GM19468 (cell line): ENCODE data around the gene DIMT1.
A peak's percentile ranks its signal among the peaks of the same experiment; 100 is the strongest.

ENCODE experiments used
- ATAC-seq: cut with Tn5 transposase; IDR thresholded peaks from one replicate; pipeline ENCODE4 v1.9.1; 2021; ENCODE audit warnings: mild to moderate bottlenecking, moderate library complexity, moderate number of reproducible peaks; ENCODE audit not compliant: unreplicated experiment; ENCODE audit errors: extremely low read depth

Gene DIMT1

DNA sequence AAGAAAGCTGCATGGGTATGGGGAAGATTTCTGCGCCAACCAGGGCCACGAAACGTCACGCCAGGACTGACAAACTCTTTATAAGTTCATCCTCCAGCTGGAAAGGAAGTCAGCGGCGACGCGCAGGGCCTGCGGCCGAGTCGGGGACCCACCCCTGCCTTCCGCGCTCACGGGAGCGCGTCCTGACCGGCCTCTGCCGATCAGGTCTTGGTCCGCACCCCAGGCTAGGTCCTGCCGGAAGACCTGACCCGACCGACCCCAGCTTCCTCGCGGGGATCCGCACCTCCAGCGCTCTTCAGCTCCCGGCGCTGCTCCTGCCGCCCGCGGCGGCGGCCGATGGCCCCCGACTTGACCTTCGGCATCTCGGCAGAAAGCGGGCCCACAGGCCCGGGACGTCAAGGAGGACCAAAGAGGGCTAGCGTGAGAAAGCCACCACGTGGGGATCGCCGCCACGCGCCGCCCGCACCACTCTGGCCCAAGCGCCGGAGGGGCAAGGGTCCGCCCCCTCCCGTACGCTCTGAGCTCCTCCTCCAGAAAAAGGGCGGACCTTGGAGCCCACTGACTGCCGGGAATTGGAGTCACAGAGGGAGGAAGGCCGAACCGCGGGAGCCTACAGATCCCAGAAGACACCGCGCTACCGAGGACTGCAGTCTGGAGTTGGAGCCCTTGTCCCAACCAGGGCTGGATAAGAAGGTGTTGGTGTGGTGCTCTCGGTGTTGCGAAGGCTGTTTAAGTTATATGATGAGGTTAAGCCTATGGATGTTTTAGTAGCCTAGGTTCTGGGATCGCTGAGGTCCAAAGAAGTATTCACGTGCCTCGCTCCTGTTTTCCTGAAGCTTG lies at the start of gene DIMT1:
DIMT1 (minus strand) TSS at position 495 of the 840 bp plus-strand sequence; CDS start at position 362, 133 bp downstream.
- peak; percentile 96 for ATAC-seq

DNA sequence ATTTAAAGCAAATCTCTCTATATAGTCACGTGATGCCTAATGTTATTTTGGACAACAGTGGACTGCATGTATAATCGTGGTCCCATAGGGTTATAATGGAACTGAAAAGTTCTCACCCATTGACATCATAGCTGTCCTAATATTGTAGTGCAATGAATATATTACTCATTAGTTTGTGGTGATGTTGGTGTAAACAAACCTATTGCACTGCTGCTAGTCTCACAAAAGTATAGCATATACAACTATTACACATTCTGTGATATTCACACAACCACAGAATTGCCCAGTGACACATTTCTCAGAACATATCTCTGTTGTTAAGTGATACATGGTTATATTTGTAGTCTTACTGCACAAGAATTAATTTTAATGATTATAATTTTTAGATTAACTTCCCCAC lies 46.6 kb upstream of the DIMT1 start:
- ATAC-seq = no peak

DNA sequence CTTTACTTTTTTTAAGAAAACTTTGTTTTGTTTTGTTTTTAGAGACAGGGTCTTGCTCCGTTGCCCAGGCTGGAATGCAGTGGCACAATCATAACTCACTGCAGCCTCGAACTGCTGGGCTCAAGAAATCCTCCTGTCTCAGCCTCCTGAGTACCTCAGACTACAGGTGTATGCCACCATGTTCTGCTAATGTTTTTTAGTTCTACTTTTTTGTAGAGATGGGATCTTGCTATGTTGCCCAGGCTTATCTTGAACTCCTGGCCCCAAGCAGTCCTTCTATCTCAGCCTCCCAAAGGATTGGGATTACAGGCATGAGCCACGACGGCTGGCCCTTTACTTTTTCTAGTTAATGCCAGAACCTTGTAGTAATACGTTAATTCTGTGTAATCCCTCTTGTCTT lies 44.8 kb upstream of the DIMT1 start:
- ATAC-seq = no peak

DNA sequence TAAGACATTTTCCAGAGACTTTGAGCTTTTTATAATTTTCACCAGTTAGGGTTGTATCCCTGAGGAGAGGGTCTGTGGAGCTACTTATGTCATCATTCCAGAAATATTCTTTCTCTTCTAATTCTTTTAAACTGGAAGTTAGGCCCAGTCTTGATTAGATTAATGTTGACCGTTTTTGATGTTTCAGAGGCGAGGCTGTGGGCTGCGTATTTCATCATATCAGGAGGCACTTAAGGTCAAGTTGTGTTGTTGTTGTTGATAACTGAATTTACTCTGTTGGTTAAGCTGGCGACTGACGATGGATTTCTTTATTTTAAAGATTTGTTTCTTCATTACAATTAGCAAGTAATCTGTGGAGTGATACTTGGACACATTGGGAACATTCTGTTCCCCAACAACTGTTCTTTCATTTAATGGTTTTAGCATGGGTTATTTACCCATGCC lies 28.9 kb upstream of the DIMT1 start:
- ATAC-seq = no peak

DNA sequence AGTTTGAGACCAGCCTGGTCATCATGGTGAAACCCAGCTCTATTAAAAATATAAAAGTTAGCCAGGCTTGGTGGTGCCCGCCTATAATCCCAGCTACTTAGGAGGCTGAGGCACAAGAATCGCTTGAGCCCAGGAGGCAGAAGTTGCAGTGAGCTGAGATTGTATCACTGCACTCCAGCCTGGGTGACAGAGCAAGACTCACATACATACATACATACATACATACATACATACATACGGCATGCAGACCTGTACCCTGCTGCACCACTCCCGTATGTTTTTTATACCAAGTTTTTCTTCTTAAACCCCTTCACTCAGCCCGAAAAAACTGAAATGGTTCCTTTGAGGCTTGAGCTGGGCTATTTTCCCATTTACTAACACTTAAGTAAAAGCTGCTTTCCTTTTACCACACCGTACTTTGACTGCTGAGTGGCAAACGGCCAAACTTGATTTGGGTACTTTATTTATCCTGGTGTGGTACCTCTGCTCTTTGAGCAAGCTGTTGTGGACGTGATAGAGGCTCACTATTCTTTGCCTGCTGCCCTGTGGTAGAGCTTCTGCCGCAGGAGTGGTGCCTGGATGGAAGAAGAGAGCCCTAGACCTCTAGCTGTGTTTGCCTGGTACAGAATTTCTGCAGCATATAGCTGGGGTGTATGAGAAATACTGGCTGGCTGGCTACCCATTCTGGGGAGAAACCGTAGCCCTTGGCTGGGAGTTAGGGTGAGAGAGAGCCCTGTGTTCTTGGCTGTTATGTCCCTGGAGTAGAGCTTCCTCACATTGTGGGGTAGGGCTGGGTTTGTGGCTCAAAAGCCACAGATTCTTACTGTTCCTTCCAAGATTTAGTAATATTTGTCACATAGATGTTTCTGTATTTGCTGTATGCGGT lies 28.3 kb upstream of the DIMT1 start:
- no peak for ATAC-seq

DNA sequence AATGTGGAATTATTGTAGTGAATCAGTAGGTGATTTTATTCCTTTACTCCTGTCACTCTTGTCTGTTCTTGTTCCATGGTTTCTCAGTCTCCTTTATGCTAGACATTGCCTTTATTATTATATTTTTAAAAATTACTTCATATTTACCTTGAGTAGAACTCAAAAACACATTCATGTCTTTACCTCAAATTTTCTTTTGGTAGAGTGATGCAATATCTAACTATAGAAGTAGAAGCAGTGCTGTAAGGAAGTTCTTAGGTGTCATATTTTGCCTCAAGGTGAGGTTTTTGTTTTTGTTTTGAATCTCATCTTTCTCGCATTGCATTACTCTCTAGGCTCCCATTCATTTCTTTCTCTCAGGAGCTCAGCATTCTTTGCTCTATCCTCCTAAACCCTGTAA lies 21.1 kb upstream of the DIMT1 start:
- no peak for ATAC-seq

DNA sequence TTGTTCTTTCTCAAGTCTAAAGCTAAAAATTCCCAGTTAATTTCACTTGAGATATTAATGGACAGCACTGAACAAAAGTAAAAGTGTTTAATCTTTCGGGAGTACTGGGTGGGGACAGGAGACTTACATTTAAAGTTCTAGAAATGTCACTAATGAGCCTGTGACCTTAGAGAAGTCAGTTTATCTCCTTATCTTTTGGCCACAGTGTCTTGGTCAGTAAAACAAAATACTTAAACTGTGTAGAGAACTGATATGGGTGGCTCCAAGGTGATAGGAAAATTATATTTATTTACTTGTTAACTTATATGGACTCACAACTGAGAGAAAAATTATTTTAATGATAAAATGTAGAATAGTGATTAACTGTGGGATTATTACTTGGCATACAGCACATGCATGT lies 17.7 kb upstream of the DIMT1 start:
- no peak for ATAC-seq

DNA sequence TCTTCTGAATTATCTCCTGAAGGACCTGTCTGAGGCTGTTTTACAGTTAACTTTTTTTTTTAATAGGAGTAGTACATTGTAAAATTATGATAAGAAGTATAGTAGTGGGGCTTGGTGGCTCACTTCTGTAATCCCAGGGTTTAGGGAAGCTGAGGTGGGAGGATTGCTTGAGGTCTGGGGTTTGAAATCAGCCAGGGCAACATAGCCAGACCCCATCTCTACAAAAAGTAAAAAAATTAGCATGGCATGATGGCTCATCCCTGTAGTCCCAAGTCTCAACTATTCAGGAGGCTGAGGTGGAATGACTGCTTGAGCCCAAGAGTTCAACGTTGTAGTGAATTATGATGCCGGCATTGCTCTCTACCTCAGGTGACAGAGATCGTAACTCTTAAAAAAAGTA lies 15.9 kb upstream of the DIMT1 start:
- ATAC-seq = no peak

DNA sequence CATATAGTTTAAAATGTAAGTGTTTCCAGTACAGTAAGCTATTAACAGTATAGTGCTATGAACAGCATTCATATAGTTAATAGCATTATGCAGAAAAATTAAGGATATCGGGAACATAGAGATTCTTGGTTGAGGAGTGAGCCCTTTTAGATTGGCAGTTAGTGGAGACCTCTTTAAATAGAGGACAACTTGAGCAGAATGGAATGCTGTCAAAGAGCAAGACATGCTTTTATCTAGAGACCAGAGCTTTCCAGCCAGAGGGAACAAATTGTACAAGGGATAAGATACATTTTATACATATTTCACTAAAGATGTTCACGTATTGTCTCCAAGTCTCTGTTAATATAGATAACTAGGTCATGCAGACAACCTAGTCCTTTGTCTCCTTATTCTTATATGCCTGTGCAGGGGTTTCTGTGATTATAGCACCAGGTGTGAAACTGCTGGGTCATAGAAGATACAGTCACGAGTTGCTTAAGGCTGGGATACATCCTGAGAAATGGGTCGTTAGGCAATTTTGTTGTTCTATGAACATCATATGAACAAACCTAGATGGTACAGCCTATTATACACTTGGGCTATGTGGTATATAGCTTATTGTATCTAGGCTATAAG lies 14.9 kb upstream of the DIMT1 start:
- ATAC-seq = no peak

DNA sequence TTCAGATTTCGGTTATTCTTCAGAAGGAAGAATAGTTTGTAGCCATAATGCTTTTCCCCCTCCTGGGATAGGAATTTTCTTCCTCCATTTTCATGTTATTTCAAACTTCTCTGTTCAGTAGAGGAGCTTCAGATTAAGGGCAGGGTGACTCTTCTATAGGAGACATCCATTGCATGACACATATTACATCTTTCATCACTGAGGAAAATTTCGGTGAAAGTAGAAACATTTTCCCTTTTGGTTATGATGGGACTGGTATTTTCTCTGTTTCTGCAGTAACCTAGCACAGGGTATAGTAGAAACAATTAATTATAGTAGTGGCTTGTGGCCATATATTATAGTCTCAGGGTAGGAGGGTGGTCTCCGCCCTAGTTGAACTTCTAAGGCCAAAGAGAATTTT lies 10.0 kb upstream of the DIMT1 start:
- ATAC-seq = no peak

DNA sequence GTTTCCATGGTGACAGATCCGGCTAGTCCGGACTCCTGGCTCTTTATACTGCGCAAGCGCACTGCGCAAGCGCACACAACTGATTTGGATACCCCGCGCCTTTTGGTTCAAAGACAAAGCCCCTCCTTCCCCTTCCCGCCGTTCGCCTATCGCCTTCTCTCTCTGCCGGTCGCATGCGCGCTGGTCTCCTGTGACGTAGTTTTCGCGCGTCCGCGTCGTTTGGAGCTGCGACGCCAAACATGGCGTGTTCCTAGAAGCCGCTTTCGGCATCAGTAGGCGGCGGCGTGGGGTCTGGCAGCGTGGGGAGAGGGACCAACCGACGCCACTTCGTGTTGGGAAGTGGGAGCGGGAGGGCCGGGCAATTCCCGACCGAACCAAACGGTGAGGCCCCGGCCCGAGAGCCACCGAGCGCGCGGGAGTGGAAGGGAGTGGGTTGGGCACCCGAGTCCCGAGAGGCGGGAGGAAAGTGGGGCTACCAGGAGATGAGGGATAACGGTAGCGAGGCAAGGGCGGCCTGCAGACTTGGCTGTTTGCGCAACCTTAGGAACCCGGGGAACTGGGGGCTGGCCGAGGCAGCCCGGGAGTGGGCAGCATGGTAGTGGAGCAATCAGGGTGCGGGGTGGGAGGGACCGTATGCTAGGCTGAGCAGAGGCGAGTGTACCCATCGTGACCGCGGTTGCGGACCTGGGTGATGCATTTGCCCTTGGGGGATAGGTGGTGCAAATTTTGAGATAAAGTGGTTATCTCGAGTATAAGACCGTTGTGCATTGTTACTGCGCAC lies 9.0 kb upstream of the DIMT1 start, which contains the start of gene IPO11:
IPO11 (plus strand) TSS at position 215 of the 781 bp plus-strand sequence. CDS start 24,517 bp downstream, outside the sequence.
- peak; percentile 90 for ATAC-seq

DNA sequence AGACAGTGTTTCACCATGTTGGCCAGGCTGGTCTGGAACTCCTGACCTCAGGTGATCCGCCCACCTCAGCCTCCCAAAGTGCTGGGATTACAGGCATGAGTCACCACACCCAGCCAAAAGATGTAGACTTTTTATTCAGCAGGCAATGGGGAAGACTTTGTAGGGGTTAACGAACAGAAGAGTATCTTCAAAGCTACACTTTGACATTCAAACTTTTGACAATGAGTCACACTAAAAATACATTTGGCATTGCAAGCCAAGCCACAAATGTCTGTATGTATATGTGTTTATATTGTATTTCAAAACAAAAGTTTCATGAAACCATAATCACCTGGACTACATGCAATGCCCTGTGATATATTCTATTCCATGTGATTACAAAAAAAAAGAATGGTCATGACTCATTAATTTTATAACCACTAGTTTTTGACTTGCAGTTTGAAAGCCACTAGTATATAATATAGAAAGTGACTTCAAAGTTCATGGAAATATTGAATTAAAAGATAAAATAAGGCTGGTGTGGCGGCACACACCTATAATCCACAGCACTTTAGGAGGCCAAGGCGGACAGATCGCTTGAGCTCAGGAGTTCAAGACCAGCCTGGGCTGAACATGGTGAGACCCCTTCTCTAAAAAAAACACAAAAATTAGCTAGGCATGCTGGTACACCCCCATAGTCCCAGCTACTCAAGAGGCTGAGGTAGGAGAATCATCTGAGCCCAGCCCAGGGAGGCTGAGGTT lies 8.3 kb downstream of the DIMT1 start:
- ATAC-seq = no peak

DNA sequence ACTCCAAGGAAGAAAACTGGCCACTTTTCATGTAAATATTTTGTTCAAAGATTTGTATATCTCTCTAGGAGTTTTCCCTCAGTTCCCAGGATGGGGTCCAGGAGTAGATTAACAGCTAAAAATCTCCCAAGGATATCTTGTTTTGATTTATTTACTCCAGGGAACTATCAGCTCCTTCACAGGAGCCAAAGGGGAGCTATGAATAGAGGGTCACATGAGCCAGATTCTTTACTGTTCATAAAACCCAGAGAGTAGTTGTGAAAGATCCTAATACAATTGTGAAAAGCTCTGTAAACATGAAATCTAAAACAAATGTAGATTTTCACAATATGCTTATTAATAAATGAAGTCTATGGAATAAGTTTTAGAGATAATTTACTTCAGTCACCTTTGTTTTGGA lies 16.9 kb downstream of the DIMT1 start:
- no peak for ATAC-seq

DNA sequence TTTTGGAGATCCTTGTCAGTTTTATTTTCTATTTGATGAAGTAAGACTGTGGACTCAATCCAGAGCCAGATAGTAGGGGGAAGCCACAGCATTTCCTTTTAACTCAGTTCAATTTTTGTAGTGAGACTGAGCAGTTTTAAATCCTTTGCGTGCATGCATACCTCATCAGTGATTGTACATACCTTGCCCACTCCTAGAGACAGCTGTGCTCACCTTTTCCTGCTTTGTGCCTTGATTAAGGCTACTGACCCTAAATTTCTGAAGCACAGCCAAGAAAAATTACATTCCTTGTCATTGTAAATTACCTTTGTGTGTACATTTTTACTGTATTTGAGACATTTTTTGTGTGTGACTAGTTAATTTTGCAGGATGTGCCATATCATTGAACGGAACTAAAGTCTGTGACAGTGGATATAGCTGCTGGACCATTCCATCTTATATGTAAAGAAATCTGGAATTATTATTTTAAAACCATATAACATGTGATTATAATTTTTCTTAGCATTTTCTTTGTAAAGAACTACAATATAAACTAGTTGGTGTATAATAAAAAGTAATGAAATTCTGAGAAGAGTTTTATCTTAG lies 17.8 kb downstream of the DIMT1 start:
- ATAC-seq = no peak

DNA sequence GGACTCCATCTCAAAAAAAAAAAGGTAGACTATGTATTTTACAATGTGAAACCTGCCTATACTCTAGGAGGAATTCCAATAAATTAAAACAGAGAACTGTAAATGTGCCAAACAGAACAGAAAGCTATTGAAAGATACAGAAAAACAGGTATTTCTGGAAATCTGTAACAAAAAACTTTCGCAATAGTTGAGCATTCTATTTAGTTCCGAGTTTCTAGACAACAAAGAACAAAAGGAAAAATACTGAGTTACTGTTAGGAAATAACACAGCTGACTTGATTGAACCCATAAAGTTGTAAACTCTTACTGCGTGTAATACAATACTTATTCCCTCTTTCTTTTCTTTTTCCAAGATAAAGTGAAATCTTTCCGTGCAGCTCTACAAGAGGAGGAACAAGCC lies 18.6 kb downstream of the DIMT1 start:
- ATAC-seq = no peak

DNA sequence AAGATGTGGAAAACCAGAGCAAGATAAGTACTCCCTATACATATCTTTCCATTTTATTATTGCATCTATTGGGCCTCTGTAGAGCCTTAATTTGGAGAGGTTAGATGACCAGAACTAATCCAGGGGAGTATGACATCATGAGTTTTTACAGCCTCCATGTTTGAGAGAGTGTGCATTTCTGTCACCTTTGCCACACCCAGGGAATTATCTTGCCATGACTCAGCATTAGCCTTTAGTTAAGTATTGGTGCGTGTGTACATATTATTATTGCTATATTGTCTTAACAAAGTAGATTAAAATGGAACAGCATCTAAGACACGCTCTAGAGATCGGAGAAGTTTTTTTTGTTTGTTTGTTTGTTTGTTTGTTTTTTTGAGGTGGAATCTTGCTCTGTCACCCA lies 27.6 kb downstream of the DIMT1 start:
- ATAC-seq = no peak

DNA sequence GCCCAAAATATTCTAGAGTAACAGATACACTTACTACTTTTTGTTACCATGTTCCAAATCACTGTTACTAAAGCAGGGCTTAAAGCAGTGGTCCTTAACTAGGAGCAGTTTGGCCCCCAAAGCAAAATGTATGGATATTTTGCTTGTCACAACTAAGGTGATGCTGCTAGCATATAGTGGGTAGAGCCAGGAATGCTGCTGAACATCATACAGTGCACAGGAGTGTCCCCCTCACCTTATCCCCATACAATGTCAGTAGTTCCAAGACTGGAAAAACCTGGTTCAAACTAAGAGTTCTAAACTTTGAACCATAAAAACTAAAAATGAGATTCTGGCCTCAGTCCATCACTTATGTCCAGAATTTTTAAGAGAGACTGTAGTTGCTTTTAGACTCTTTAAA lies 28.1 kb downstream of the DIMT1 start:
- no peak for ATAC-seq

DNA sequence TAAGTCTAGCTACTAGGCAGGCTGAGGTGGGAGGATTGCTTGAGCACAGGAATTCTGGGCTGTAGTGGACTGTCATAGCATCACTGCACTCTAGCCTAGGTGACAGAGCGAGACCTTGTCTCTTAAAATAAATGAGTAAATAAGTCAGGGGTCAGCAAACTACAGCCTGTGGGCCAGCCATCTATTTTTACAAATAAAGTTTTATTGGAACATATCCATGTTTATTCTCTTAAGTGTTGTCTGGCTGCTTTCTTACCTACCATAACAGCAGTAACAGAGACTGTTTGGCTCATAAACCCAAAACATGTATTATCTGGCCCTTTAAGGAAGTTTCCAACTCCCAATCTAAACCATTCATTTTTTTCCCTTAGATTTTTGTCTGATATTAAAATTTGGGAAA lies 29.6 kb downstream of the DIMT1 start:
- ATAC-seq = no peak

DNA sequence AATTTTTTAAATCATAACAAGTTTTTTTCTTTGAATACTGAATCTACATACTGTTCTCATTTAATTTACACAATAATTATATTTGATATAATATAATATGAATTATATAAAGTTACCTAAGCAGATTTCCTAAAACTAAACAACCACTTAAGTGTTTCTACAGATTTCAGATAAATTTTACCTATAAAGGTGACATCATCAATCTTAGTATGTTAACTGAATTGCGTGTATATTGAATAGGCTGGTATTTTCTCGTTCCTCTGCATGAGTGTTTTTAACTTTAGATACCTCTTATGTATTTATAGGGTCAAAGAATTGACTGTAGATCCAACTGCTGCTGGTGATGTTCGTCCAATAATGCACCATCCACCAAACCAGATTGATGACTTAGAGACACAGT lies 30.3 kb downstream of the DIMT1 start:
- ATAC-seq = no peak
